IMR-90 (cell line): ENCODE measurements around the gene KLHDC10.

Experiments
- BHLHE40 ChIP-seq: fragments of 150-350 bp; IDR thresholded peaks from 2 replicates; pipeline ENCODE4 v1.6.1; 2016; ENCODE audit warnings: mild to moderate bottlenecking, low read depth, low read length
- CEBPB ChIP-seq: IDR thresholded peaks from 2 replicates; pipeline ENCODE4 v1.6.1; 2012; ENCODE audit warnings: low read depth, low read length, improper control_type of control experiment
- CTCF ChIP-seq: conservative IDR thresholded peaks from 2 replicates; pipeline ENCODE4 v1.5.1; 2012; ENCODE audit warnings: mild to moderate bottlenecking, low read depth, low read length, improper control_type of control experiment
- ELK1 ChIP-seq: fragments of 150-350 bp; IDR thresholded peaks from 2 replicates; pipeline ENCODE4 v1.6.1; 2016; ENCODE audit warnings: low read depth, mild to moderate bottlenecking, low read length, moderate library complexity, borderline replicate concordance
- MAFK ChIP-seq: IDR thresholded peaks from 2 replicates; pipeline ENCODE4 v1.6.1; 2012; ENCODE audit warnings: low read depth, low read length, improper control_type of control experiment
- POLR2A ChIP-seq: IDR thresholded peaks from 2 replicates; pipeline ENCODE4 v1.6.1; 2012; ENCODE audit warnings: mild to moderate bottlenecking, low read depth, low read length
- RAD21 ChIP-seq: IDR thresholded peaks from 2 replicates; pipeline ENCODE4 v1.6.1; 2012; ENCODE audit warnings: low read length, improper control_type of control experiment
- RFX5 ChIP-seq: IDR thresholded peaks from 2 replicates; pipeline ENCODE4 v1.8.0; 2012; ENCODE audit warnings: low read depth, mild to moderate bottlenecking, low read length, moderate library complexity
- SMC3 ChIP-seq: fragments of 150-350 bp; IDR thresholded peaks from 2 replicates; pipeline ENCODE4 v1.6.1; 2016; ENCODE audit warnings: low read depth, mild to moderate bottlenecking, antibody characterized with exemption, low read length, moderate library complexity
- USF2 ChIP-seq: fragments of 150-350 bp; IDR thresholded peaks from 2 replicates; pipeline ENCODE4 v1.6.1; 2017; ENCODE audit warnings: mild to moderate bottlenecking, antibody characterized with exemption, low read length, low read depth

GRCh38 chr7:130037703-130038102 lies 32.6 kb upstream of the KLHDC10 start:
- TF ChIP-seq USF2 (no peak), CTCF (peak; percentile 41), BHLHE40 (no peak), RFX5 (no peak), POLR2A (no peak), SMC3 (peak; percentile 41; the same call in 1 of the 2 replicates), MAFK (0 out of 2 replicates have a peak, but pooled peaks have one; percentile 19), ELK1 (no peak), RAD21 (no peak), CEBPB (no peak)
